Right lobe of liver (tissue), 4 donors: Measurements from ENCODE around the gene ERICH3.

Experiments used
- CTCF ChIP-seq, 4 donors: fragments of 200-600 bp in 3 of 4; fragments of 450-650 bp in 1 of 4; IDR thresholded peaks; one replicate each; pipeline versions ENCODE4 v1.5.1 to v1.8.0; 2016 to 2022; ENCODE audit warnings: antibody characterized with exemption in 4 of 4, mild to moderate bottlenecking in 2 of 4
- POLR2A ChIP-seq: fragments of 450-650 bp; IDR thresholded peaks from one replicate; pipeline ENCODE4 v1.6.1; 2017; ENCODE audit warnings: antibody characterized with exemption, mild to moderate bottlenecking
- donor health status: DM: no; HTN: no; CAD: no.
- donor health status: DM: no; HTN: no; CAD: no.
- donor health status: DM: no; HTN: yes; CAD: no.

DNA sequence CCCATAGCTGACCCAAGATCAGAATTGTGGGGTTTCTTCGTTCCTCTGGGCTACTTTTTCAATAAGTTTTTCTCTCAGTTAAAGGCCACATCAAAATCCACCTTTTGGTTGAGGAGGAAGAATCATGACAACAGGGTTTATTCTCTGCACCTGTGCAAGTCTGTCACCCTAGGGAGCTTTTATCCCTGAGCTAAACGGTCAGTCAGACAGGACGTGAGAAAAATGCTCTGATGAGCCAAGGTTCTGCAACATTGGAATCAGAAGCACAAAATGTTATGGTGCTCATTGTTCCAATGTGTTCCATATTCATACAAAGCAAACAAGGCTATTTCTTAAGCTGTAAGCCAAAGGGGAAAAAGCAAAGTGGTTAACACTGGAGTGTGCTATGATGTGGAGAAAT is 7.4 kb upstream of the ERICH3 start:
- TF ChIP-seq CTCF (IDR thresholded peaks at IDR 0.05) (no peak), POLR2A (no peak)
